Measurements from ENCODE around the gene RASAL3.

Gene RASAL3

DNA sequence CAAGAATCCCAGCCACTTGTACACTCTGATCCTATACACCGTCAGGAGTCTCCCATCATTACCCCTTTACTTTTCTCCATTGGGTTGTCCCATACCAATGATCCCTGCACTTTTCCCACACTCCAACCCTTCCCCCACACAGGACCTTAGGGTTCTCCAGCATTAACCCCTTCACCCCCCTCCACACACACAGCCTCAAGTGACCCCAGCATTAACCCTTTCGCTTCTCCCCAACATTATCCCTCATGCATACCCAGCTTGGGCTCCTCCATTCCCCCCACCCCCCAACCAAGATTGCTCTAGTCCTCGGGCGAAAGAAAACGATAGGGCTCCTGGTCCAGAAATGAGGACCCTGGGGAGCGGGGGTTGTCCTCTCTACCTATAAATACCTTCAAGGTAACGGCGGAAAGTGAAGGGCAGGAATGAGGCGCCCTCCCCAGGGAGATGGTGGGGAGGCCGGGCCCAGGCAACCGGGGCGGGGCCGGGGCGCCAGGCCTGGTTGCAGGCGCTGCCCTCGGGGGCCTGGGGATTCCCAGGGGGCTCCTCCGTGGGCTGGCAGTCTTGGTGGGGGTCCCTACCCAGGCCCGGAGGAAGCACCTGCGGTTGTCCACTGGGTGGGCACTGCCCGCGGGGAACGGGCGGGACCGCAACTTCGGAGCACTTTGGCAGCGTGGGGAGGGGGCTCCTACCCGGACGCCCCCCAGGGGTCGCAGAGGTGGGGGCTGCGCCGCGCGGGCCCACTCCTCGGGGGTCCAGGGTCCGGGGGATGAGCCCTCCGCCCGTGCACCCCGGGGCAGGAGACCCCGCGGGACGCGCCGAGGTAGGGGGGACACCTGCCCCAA lies 15.3 kb downstream of the RASAL3 start:
- DNase-seq, result no peak

DNA sequence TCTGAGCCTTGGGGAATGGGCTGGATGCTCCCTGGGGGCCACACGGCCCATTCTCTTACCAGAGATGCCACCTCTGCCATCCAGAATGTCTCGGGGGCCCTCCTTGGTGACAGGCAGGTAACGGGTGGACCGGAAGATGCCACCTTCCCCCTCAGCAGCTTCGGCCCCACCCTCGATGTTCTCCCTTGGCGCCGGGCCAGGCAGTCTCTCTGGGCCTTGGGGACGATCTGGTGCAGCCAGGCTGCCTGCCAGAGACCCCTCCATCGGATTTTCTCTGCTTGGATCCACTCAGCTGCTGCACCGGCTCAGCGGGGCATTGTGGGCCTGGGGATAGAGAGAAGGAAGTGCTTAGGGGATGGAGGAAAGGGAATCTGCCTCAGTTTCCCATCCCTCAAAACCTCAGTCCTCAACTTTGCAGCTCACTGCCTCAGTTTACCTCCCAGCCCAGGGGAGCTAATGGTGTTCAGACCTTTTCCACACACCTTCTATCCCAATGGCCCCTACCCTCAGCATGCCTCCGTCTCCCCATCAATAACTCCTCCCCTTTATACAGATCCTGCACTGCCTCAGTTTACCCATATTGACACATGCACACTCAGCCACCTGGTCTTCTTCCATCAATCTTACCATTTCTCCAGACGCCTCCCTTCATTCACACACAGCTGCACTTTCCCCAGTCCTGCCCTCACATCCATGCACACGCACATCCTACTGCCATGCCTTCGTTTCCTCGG lies 16.1 kb downstream of the RASAL3 start:
- DNase-seq, result no peak

DNA sequence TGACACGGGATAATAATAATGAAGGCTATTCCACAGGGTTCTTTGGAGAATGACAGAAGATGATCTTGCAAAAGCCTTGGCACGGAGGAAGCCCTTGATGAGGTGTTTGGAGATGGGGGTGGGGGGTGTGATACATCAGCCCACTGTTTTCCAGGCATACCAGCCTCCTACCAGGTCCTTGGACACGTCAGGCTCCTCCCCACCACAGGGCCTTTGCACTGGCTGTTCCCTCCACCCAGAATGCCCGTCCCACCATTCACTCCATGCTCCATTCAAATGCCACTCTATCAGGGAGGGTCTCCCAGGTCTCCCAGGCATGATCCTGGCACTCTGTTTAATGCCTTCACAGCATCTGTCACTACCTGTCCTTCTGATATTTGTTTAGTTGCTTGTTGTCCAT lies 17.3 kb downstream of the RASAL3 start:
- no peak for DNase-seq

DNA sequence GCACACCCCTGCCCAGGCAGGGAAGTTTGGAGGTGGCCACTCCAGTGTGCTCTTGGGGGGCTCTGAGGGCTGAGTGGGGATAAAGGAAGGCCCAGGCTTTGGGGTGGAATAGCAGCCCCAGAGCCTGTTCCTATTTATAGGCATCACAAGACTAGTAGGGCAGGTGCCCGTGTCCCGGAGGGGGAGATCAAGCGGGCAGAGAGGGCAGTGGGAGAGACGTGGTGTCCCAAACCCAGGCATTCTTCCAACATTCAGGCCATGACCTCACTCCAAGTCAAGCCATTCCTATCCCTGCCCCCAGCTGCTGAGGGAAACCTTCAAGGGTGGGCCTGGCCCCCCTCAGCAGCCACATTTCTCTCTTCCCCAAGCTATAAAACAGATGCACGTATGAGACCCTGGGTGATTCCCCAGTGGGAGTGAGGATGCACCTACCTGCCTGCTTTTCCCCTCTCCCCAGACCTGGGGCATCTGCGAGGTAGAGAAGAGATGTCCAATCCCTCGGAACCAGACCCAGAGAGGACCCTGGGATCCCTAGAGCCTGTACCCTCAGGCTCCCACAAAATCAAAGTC lies 18.5 kb downstream of the RASAL3 start:
- no peak for DNase-seq

DNA sequence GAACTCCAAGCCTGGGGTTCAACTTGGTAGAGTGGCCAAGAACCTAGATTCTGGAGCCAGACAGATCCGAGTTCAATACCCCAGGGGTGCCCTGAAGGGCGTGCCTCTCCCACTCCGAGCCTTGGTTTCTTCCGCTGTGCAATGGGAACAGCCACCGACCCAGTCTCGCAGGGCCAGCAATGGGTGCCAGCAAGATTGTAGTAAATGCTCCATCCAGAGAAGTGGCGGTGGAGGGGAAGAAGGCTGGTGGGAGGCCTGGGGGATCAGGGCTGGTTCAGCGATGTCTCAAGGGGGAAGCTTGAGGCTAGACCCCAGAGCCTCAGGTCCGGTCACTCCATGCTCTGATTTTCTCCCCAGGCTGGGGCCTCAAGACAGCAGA lies 19.1 kb downstream of the RASAL3 start:
- no peak for DNase-seq

DNA sequence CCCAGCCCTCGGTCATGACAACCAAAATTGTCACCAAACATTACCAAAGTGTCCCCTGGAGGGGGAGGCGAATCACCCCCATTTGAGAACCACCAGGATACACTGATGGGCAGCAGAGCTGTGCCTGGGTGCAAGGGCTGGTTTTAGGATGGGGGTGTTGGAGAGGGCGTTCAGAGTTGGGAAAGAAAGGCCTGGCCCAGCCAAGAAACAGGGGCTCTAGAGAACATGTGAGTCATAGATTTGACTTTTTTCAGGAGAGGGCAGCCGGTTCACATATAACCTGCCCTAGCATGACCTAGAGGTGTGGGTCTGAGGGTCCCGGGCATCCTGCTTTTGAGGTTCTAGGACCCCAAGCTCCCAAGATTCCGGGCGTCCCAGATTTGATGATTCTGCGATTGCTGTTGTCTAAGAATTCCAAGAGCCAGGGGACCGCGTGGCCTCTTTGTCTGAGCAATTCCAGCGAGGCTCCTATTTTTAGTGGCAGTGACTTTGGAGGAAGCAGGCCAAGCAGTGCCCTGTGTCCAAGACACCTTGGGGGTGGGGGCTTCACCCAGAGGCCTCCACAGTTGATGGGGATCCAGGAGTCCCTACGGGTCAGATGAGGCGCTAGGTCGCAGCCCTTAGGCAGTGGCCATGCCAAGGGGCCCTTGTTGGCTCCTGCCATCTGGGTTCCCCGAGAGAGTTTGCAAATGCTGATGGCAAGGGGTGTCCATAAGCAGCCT lies 19.7 kb downstream of the RASAL3 start:
- no peak for DNase-seq

DNA sequence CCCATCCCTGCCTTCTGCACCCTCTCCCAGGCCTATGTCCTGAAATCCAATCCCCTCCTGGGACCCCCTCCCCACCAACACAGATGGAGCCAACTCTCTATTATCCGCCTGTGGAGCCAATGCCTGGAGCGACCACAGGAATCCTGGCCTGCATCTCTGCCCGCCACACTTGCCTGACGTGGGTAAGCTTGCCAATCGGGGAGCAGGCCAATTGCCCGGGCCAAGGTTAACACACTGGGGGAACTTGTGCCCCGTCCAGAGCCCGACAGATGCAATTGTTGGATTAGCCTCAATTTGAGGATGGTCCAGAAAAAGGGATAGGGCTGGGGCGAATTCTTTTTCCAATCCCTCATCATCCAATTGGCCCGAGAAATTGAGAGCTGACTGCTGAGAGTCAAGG lies 20.5 kb downstream of the RASAL3 start:
- no peak for DNase-seq

DNA sequence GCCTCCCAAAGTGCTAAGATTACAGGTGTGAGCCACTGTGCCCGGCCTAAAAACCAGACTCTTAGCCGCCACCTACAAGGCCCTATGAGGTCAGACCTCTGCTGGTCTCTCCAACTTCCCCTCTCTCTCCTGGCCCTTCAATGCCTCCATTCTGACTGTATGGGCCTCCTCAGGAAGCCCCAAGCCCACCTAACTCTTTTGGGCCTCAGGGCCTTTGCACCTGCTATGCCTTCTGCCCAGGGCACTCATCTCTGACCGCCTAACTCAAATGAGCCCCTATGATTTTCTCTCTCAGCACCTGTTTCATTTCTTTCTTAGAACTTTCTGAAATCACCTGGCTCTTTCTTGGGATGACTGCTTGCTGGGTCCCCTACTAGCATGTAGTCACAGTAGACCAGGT lies 21.0 kb downstream of the RASAL3 start:
- no peak for DNase-seq

DNA sequence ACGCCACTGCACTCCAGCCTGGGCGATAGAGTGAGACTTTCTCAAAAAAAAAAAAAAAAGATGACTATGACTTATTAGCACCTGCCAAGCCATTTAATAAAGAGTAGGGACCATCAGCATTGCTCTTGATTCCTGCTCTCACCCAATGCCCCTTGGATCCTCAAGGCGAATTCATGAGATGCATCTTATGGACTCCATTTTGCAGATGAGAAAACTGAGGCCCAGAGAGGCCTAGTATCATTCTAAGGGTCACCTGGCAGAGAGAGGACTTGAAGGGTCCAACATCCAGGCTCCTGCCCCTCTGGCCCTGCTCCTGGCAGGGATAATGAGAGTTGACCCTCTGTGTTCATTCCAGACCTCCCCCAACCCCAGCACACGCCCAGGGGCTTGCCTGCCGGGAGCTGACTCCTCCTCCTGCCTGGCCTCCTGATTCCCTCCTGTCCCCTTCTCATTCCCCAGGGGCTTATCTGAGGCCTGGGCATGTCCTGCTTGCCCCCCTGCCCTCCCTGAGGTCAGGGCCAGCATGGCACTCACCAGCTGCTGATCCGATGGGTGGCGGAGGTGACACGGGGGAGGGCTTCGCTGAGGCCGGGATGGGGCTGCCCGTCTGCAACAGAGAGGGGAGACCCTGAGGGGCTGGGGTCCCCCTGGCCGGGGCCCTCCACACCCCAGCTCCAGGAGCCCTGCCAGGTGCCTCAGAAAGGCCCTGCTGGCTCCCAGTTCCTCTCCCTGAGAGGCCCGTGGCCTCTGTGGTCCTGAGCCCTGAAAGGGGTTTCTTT lies 22.0 kb downstream of the RASAL3 start:
- no peak for DNase-seq

DNA sequence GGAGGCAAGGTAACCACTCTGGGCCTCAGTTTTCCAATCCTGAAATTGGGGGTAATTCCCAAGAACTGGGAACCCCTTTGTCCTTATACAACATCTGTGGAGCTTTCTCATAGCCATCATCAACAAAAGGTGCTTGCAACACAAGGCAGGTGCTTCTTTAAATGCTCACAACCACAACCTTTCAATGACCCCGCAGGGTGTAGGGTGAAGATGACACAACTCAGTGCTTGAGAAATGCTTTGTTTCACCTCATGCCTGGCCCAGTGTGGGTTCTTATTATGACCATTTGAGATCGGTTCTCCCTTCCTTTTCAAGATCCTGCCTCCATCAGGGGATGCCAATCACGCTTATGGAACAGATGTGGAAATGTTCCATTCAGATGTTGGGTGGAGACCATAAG lies 23.0 kb downstream of the RASAL3 start:
- DNase-seq, result no peak

DNA sequence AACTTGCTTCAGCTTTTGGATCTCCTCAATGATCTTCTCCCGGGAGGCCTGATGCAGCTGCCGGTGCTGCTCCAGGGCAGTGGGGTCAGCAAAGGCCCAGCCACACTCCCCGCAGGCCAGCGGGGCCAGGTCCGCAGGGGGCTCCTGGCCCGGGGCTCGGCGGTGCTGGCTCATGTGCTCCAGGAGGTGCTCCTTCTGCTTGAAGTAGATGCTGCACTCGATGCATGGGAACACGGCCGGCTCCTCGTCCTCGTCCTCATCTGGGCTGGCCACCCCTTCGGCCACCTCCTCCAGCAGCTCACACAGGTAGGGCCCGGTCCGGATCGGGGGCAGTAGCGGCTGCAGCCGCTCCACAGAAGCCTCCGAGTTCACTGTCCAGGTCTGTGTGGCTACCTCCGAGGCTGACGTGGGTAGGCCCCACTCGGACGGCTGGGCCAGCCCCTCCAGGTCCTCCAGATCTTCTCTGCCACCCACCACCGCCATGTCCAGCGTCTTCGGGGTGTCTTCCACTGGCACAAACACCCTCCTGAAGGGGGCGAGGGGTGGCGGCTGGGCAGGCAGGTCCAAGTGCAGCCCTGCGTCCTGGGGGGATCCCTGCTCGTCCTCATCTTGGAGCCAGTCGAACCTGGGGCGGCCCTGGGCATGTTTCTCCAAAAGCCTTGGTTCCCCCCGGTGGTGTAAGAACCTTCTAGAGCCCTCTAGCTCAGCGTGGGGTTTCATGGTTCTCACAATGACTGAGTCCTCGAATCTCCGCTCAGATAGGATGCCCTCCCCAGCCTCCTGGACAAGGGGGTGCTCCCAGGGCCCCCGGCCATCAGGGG lies 24.3 kb downstream of the RASAL3 start:
- no peak for DNase-seq

DNA sequence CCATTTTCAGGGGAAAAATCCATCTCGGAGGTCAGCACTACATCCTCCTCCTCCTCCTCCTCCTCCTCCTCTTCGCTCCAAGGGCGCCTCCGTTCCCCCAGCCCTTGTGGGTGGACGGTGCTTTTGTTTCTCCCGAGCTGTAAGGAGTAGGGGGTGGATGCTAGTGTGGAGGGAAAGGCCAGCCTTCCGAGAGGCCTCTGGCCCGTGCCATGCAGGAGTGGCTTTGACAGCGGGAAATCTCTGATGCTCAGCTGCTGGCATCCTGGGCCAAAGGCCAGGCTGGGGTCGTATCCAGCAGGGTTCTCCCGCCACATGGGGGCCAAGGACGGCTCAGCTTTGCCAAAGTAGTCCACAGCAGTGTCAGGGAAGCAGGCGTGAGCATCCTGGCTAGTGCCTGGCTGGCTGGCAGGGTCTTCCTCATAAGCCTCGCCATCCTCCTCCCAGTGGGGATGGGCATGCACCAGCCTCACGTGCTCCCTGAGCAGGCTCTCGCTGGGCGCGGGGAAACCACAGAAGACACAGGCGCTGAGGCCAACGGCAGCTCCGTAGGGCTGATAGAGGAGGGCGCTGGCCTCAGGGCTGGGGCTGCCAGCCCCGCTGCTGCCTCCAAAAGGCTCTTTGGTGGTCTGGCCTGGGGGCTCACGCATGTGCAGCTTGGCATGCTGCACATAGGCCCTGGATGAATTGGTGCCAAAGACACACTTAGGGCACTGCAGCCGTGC lies 25.1 kb downstream of the RASAL3 start:
- DNase-seq, result peak; percentile 61

DNA sequence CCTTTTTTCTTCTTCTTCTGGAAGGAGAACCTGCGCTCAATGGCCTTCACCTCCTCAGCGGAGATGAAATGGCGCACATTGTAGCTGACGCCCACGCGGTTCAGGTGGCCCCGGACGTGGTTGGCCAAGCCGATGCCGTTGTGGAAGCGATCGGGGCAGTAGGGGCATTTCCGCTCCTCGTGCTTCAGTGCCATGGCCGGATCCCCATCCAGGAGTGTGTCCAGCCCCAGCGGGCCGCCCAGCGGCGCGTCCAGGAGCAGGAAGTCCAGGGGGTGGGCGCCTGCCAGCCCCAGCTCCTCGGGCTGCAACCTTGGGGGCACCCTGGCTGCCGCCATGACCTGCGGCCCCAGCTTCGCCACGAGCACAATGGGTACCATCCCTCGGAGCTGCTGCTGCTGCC lies 25.8 kb downstream of the RASAL3 start:
- no peak for DNase-seq

DNA sequence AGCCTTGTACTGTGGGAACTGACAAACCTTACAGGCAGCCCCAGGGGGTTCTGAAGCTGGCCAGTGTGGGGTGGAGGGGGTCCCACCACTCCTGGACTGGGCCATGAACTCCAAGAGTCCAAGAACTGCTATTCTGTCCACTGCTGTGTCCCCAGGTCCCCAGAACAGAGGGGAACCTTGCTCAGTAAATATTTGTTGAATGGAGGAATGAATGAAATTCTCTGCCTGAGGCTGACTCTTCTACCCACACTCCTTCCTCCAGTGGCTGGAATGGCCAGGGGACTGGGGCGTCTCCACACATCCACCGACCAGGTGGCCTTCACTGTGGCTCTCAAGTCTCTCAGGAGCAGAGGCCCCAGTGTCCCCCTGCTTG lies 26.2 kb downstream of the RASAL3 start:
- DNase-seq, result no peak

DNA sequence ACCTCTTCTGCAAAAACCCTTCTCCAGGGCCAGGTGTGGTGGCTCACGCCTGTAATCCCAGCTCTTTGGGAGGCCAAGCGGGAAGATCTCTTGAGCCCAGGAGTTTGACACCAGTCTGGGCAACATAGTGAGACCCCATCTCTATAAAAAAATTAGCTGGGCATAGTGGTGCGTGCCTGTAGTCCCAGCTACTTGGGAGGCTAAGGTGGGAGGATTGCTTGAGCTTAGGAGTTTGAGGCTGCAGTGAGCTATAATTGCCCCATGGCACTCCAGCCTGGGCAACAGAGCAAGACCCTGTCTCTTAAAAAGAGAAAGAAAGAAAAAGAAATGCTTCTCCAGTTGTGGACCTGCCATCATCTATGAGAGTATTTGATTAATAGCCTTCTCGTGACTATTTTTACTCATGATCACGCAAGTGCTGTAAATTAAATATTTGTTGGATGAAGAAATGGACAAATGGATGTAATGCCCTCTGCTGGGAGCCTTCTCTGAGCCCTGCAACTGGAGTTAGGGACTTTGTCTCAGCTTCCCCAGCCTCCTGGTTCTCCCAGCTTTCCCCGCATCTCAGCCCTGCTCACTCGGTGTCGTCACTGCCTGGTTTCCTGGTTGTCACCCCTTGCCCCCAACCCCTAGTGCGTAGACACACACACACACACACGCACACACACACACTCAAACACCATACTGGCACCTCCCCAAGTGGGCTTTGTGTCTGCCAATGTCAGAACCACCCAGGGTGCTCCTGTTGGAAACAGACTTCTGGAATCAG lies 26.8 kb downstream of the RASAL3 start:
- DNase-seq, result no peak

DNA sequence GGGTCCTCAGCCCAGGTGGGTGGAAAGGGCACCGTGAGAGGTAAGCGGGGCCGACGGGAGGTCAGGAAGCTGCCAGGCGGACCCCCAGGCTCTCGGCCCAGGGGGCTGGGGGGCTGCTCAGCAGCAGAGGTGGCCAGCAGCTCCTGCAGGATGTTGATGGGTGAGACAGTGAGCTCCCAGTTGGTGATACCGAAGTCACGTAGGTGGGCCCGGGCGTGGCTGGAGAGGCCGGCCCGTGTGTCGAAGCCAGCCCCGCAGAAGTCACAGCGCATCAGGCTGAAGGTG lies 27.6 kb downstream of the RASAL3 start:
- DNase-seq, result no peak

DNA sequence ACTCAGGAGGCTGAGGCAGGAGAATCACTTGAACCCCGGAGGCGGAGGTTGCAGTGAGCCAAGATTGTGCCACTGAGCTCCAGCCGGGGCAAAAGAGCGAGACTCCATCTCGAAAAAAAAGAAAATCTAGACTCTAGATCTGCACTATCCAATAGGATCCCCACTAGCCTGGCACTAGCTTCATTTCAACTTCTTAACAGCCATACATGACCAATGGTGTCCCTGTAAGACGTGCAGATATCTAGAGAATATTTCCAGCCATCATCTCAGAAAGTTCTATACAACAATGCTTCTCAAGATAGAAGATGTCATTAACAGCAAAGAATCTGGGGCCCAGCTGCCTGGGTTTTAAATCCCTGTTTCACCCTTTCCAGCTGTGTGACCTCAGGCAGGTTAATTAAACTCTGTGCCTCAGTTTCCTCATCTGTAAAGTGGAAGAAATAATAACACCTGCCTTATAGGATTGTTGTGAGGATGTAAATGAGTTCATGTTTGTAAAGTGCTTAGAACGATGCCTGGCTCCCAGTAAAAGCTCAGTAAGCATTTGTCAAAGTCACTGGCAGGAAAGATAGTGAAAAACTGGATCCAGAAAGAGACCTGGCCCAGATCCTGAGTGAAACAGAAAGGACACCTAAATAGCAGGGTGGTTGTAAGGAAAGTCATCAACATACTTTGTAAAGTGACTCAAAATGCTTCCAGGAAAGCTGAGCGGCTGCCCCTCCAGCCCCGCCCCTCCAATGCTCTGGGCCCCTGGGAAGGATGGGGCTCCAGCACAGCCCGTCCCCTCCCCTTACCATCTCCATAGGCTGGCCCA lies 28.1 kb downstream of the RASAL3 start:
- no peak for DNase-seq

DNA sequence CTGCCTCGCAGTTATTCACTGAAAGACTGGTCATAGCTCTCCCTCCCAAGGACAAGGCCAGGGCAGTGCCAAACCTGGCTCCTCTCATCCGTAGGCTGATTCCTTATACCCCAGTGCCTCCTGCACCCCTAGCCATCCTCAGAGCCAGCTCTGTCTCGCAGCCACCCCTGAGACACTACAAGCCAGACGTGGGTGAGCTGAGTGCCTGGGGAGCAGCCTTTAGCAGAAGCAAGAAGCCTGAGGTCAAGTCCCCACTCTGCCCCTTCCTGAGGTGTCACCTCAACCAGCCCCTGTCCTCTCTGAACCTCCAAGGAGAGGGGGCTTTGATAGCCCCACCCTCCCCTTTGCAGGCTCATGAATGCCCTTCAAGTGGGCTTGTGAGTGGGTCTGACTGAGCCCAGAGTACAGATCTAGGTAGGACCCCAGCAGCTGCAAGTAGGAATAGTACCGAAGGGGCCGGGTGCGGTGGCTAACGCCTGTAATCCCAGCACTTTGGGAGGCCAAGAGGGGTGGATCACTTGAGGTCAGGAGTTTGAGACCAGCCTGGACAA lies 30.8 kb downstream of the RASAL3 start:
- DNase-seq, result no peak
